ENCODE measurements around the gene AGBL3.
"Not testable (repeated sequence)": the region's sequence is repeated elsewhere in the genome, so short reads cannot be mapped to it uniquely, and the experiment has no call there.

Gene AGBL3

GRCh38 chr7:135171581-135172291, 185.4 kb downstream of the AGBL3 start:
- not testable (repeated sequence) for H3K9me3 ChIP-seq (ENCODE audit: control insufficient read depth, low read length); H3K27me3 ChIP-seq (ENCODE audit: control insufficient read depth, insufficient read depth, low read length, poor library complexity, severe bottlenecking); H3K4me1 ChIP-seq (ENCODE audit: control insufficient read depth, insufficient read depth, low read length); H3K27ac ChIP-seq (ENCODE audit: insufficient read depth, low read depth, low read length, poor library complexity, severe bottlenecking); H3K4me3 ChIP-seq (ENCODE audit: insufficient read depth, low read depth, low read length)
- WGBS, 2 experiments, result 87 to 88% methylated on average over 19 of the region's 19 CpGs
- H3K36me3 ChIP-seq (ENCODE audit: control insufficient read depth, insufficient read depth, low read length), result peaks cover 15% of the 10 kb centered on the region

GRCh38 chr7:135173916-135174315, 187.6 kb downstream of the AGBL3 start:
- H3K4me3 ChIP-seq (ENCODE audit: insufficient read depth, low read depth, low read length); H3K9me3 ChIP-seq (ENCODE audit: control insufficient read depth, low read length); H3K36me3 ChIP-seq (ENCODE audit: control insufficient read depth, insufficient read depth, low read length); H3K27ac ChIP-seq (ENCODE audit: insufficient read depth, low read depth, low read length, poor library complexity, severe bottlenecking); H3K27me3 ChIP-seq (ENCODE audit: control insufficient read depth, insufficient read depth, low read length, poor library complexity, severe bottlenecking): not testable (repeated sequence)
- WGBS, 2 experiments, result 91 to 97% methylated on average over 4 of the region's 4 CpGs
- H3K4me1 ChIP-seq (ENCODE audit: control insufficient read depth, insufficient read depth, low read length), result peaks cover 14% of the 10 kb centered on the region

- H3K36me3 ChIP-seq (ENCODE audit: control insufficient read depth, insufficient read depth, low read length), result no peaks in the 10 kb centered on the region
- WGBS, 2 experiments, result 94 to 96% methylated on average over 6 to 7 of the region's 7 CpGs
- H3K27me3 ChIP-seq (ENCODE audit: control insufficient read depth, insufficient read depth, low read length, poor library complexity, severe bottlenecking), result no peaks in the 10 kb centered on the region
- H3K9me3 ChIP-seq (ENCODE audit: control insufficient read depth, low read length), result no peaks in the 10 kb centered on the region
- H3K27ac ChIP-seq (ENCODE audit: insufficient read depth, low read depth, low read length, poor library complexity, severe bottlenecking), result no peak overlapping the region
- no peak overlapping the region for H3K4me3 ChIP-seq (ENCODE audit: insufficient read depth, low read depth, low read length)
- peaks cover 5% of the 10 kb centered on the region for H3K4me1 ChIP-seq (ENCODE audit: control insufficient read depth, insufficient read depth, low read length)
Measured at GRCh38 chr7:135174941-135175340, 188.6 kb downstream of the AGBL3 start.

- H3K4me3 ChIP-seq (ENCODE audit: insufficient read depth, low read depth, low read length), result no peak overlapping the region
- H3K4me1 ChIP-seq (ENCODE audit: control insufficient read depth, insufficient read depth, low read length), result peaks cover 5% of the 10 kb centered on the region
- no peaks in the 10 kb centered on the region for H3K36me3 ChIP-seq (ENCODE audit: control insufficient read depth, insufficient read depth, low read length)
- H3K27me3 ChIP-seq (ENCODE audit: control insufficient read depth, insufficient read depth, low read length, poor library complexity, severe bottlenecking), result no peaks in the 10 kb centered on the region
- peaks cover under 1% of the 10 kb centered on the region for H3K9me3 ChIP-seq (ENCODE audit: control insufficient read depth, low read length)
- no peak overlapping the region for H3K27ac ChIP-seq (ENCODE audit: insufficient read depth, low read depth, low read length, poor library complexity, severe bottlenecking)
- WGBS, 2 experiments, result 95 to 96% methylated on average over 6 of the region's 6 CpGs
Measured at GRCh38 chr7:135175931-135176330, 189.6 kb downstream of the AGBL3 start.

GRCh38 chr7:135177028-135177696, 190.9 kb downstream of the AGBL3 start:
- no peak overlapping the region for H3K27ac ChIP-seq (ENCODE audit: insufficient read depth, low read depth, low read length, poor library complexity, severe bottlenecking)
- H3K9me3 ChIP-seq (ENCODE audit: control insufficient read depth, low read length), result peaks cover 3% of the 10 kb centered on the region
- H3K4me3 ChIP-seq (ENCODE audit: insufficient read depth, low read depth, low read length), result no peak overlapping the region
- no peaks in the 10 kb centered on the region for H3K36me3 ChIP-seq (ENCODE audit: control insufficient read depth, insufficient read depth, low read length)
- H3K4me1 ChIP-seq (ENCODE audit: control insufficient read depth, insufficient read depth, low read length), result peaks cover 5% of the 10 kb centered on the region
- 92 to 94% methylated on average over 9 of the region's 9 CpGs for WGBS, 2 experiments
- H3K27me3 ChIP-seq (ENCODE audit: control insufficient read depth, insufficient read depth, low read length, poor library complexity, severe bottlenecking), result no peaks in the 10 kb centered on the region

GRCh38 chr7:135178364-135178763, 192.1 kb downstream of the AGBL3 start:
- no peak overlapping the region for H3K4me3 ChIP-seq (ENCODE audit: insufficient read depth, low read depth, low read length)
- 87 to 88% methylated on average over 13 of the region's 13 CpGs for WGBS, 2 experiments
- H3K27me3 ChIP-seq (ENCODE audit: control insufficient read depth, insufficient read depth, low read length, poor library complexity, severe bottlenecking), result no peaks in the 10 kb centered on the region
- H3K27ac ChIP-seq (ENCODE audit: insufficient read depth, low read depth, low read length, poor library complexity, severe bottlenecking), result no peak overlapping the region
- H3K4me1 ChIP-seq (ENCODE audit: control insufficient read depth, insufficient read depth, low read length), result peaks cover 5% of the 10 kb centered on the region
- no peaks in the 10 kb centered on the region for H3K36me3 ChIP-seq (ENCODE audit: control insufficient read depth, insufficient read depth, low read length)
- H3K9me3 ChIP-seq (ENCODE audit: control insufficient read depth, low read length), result peaks cover 3% of the 10 kb centered on the region

- Histone ChIP-seq H3K4me3 (ENCODE audit: insufficient read depth, low read depth, low read length) (no peak overlapping the region), H3K27me3 (ENCODE audit: control insufficient read depth, insufficient read depth, low read length, poor library complexity, severe bottlenecking) (no peaks in the 10 kb centered on the region), H3K27ac (ENCODE audit: insufficient read depth, low read depth, low read length, poor library complexity, severe bottlenecking) (no peak overlapping the region), H3K4me1 (ENCODE audit: control insufficient read depth, insufficient read depth, low read length) (peaks cover 5% of the 10 kb centered on the region), H3K36me3 (ENCODE audit: control insufficient read depth, insufficient read depth, low read length) (peaks cover 1% of the 10 kb centered on the region), H3K9me3 (ENCODE audit: control insufficient read depth, low read length) (peaks cover 3% of the 10 kb centered on the region)
- 97 to 98% methylated on average over 8 of the region's 8 CpGs for WGBS, 2 experiments
Measured at GRCh38 chr7:135179321-135179925, 193.1 kb downstream of the AGBL3 start.

GRCh38 chr7:135180122-135180521, 193.8 kb downstream of the AGBL3 start:
- Histone ChIP-seq H3K27me3 (ENCODE audit: control insufficient read depth, insufficient read depth, low read length, poor library complexity, severe bottlenecking) (no peaks in the 10 kb centered on the region), H3K4me1 (ENCODE audit: control insufficient read depth, insufficient read depth, low read length) (peaks cover 5% of the 10 kb centered on the region), H3K27ac (ENCODE audit: insufficient read depth, low read depth, low read length, poor library complexity, severe bottlenecking) (no peak overlapping the region), H3K36me3 (ENCODE audit: control insufficient read depth, insufficient read depth, low read length) (peaks cover 4% of the 10 kb centered on the region), H3K9me3 (ENCODE audit: control insufficient read depth, low read length) (peaks cover 3% of the 10 kb centered on the region), H3K4me3 (ENCODE audit: insufficient read depth, low read depth, low read length) (no peak overlapping the region)
- 93% methylated on average over 5 of the region's 5 CpGs for WGBS, 2 experiments

GRCh38 chr7:135181261-135181928, 195.1 kb downstream of the AGBL3 start:
- WGBS, 2 experiments, result 91 to 93% methylated on average over 2 of the region's 3 CpGs
- H3K36me3 ChIP-seq (ENCODE audit: control insufficient read depth, insufficient read depth, low read length), result peaks cover 4% of the 10 kb centered on the region
- H3K27me3 ChIP-seq (ENCODE audit: control insufficient read depth, insufficient read depth, low read length, poor library complexity, severe bottlenecking), result no peaks in the 10 kb centered on the region
- H3K4me1 ChIP-seq (ENCODE audit: control insufficient read depth, insufficient read depth, low read length), result peaks cover 5% of the 10 kb centered on the region
- H3K4me3 ChIP-seq (ENCODE audit: insufficient read depth, low read depth, low read length), result no peak overlapping the region
- H3K9me3 ChIP-seq (ENCODE audit: control insufficient read depth, low read length), result peaks cover 3% of the 10 kb centered on the region
- H3K27ac ChIP-seq (ENCODE audit: insufficient read depth, low read depth, low read length, poor library complexity, severe bottlenecking), result no peak overlapping the region

Data from ectodermal cell (in vitro differentiated cells).